ENCODE data around the gene ADK.

DNA sequence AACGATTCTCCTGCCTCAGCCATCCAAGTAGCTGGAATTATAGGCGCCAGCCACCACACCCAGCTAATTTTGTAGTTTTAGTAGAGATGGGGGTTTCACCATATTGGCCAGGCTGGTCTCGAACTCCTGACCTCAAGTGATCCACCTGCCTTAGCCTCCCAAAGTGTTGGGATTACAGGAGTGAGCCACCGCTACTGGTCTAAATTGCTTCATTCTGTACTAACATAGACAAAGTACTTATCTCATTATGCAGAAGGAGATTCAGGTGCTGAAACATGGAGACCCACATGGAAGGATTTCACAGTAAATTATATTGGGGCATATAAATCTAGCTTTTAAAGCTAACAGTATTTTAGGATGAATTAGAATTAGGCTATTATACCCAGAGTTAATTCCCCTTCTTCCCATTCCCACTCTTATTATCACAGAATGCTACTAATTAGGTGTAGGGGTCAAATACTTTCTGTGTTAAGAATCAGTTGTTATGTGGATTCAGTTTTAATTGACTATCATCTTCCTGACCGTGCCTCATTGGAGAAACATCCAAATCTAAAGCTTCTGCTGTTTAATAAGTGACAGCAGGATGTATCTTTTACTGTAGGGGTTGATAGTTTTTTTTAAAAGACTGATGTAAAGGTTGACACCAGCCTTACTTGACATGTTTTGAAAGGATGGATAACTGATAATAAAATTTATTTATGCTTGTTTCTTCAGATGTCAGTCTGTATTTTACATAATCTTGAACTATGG, 27.2 kb downstream of the ADK start:
- no peak for TF ChIP-seq POLR2AphosphoS5 (IDR thresholded peaks at IDR 0.05; ENCODE audit: low read depth)
- TF ChIP-seq, protein P1, sequence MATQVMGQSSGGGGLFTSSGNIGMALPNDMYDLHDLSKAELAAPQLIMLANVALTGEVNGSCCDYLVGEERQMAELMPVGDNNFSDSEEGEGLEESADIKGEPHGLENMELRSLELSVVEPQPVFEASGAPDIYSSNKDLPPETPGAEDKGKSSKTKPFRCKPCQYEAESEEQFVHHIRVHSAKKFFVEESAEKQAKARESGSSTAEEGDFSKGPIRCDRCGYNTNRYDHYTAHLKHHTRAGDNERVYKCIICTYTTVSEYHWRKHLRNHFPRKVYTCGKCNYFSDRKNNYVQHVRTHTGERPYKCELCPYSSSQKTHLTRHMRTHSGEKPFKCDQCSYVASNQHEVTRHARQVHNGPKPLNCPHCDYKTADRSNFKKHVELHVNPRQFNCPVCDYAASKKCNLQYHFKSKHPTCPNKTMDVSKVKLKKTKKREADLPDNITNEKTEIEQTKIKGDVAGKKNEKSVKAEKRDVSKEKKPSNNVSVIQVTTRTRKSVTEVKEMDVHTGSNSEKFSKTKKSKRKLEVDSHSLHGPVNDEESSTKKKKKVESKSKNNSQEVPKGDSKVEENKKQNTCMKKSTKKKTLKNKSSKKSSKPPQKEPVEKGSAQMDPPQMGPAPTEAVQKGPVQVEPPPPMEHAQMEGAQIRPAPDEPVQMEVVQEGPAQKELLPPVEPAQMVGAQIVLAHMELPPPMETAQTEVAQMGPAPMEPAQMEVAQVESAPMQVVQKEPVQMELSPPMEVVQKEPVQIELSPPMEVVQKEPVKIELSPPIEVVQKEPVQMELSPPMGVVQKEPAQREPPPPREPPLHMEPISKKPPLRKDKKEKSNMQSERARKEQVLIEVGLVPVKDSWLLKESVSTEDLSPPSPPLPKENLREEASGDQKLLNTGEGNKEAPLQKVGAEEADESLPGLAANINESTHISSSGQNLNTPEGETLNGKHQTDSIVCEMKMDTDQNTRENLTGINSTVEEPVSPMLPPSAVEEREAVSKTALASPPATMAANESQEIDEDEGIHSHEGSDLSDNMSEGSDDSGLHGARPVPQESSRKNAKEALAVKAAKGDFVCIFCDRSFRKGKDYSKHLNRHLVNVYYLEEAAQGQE (IDR thresholded peaks at IDR 0.05; ENCODE audit: insufficient replicate concordance, low read depth): no peak
- TF ChIP-seq, protein P2, sequence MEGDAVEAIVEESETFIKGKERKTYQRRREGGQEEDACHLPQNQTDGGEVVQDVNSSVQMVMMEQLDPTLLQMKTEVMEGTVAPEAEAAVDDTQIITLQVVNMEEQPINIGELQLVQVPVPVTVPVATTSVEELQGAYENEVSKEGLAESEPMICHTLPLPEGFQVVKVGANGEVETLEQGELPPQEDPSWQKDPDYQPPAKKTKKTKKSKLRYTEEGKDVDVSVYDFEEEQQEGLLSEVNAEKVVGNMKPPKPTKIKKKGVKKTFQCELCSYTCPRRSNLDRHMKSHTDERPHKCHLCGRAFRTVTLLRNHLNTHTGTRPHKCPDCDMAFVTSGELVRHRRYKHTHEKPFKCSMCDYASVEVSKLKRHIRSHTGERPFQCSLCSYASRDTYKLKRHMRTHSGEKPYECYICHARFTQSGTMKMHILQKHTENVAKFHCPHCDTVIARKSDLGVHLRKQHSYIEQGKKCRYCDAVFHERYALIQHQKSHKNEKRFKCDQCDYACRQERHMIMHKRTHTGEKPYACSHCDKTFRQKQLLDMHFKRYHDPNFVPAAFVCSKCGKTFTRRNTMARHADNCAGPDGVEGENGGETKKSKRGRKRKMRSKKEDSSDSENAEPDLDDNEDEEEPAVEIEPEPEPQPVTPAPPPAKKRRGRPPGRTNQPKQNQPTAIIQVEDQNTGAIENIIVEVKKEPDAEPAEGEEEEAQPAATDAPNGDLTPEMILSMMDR (IDR thresholded peaks at IDR 0.05; ENCODE audit: insufficient read depth, low read length): no peak

All from HL-60 (cell line).